NCI-H524 treated with DMSO at 0.1 percent for 48 hours (cell line): Measurements from ENCODE around the gene SETDB1.

ENCODE experiments used
- DNase-seq: peaks from one replicate; lab custom pipeline; 2025; lab: John Stamatoyannopoulos, UW

The SETDB1 gene

DNA sequence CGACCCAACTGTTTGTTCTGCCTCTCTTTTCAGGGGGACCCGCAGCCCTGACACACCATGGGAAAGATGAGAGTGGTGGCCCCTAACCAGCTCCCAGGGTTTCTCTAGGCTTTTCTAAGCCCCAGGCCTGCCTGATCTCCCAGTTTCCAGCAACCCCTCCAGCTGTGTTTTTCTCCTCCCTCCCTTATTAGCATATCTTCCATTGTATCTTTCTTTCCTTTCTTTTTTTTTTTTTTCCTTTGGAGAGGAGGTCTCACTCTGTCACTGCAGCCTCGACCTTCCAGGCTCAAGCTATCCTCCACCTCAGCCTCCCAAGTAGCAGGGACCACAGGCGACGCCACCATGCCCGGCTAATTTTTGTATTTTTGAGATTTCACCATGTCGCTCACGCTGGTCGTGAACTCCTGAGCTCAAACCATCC, 50.2 kb downstream of the SETDB1 start:
- DNase-seq = no peak

GRCh38 chr1:150976879-150977694, 50.9 kb downstream of the SETDB1 start:
- no peak for DNase-seq

DNA sequence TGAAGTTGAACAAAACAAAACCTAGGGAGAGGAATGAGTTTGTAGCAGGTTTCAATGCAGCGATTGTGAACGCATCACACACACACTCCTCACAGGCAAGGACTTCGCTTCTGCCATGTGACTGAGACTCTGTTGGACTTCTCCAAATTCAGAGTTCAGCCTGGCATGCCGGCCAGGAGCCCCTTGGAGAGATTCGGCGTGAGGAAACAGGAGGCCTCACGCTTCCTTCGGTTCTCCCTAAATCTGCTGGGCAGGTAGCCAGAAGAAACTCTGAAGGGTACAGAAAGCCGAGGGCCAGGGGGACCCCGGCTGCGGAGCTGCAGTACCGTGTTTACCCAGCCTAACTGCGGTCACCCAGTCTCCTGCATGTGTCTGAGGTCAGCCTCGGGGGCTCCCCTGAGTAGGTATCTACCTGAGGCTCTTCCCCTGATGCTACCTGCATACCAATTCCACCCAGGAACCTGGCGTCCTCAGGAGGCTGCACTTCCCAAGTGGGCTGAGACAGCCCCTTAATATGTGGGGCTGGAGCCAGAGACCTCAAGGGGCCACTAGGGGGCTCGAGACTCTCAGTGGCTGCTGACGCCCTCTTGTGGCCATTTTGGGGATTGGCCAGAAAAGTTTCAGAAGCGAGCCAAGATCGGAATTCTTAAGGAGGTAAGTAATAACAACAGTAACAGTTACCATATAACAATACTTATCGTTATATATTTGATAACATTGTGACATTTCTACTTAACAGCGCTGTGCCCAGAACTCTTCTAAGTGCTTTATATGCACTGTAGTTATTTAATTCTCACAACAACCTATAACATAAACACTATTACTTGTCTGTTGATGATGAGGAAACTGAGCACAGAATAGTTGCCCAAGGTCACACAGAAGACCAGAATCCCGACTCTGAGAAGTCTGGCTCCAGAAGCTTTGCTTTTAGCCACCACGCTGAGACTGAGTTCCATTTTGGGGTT, 53.2 kb downstream of the SETDB1 start:
- no peak for DNase-seq

- DNase-seq = no peak
These were observed 55.1 kb downstream of the SETDB1 start for GRCh38 chr1:150981177-150981804.

GRCh38 chr1:150981805-150982712, 55.9 kb downstream of the SETDB1 start, which contains the start of gene ANXA9:
Gene ANXA9 (plus strand): TSS chr1:150982292. CDS start chr1:150983106, 814 bp downstream.
- no peak for DNase-seq

GRCh38 chr1:150985179-150985825, 59.1 kb downstream of the SETDB1 start:
- DNase-seq = no peak

DNA sequence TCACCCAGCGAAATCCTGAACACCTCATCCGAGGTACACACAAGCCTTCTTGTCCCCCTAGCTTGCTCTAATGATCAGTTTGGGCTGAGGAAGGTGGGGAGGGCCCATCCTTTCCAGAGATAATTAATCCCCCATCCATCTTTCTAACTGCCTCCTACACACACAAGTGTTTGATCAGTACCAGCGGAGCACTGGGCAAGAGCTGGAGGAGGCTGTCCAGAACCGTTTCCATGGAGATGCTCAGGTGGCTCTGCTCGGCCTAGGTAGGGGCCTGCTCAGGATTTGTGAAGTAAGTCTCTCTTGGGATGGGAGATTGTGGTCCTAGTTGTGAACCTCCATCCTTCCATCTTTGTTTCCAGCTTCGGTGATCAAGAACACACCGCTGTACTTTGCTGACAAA, 61.8 kb downstream of the SETDB1 start:
- no peak for DNase-seq

GRCh38 chr1:150992626-150993025, 66.5 kb downstream of the SETDB1 start:
- DNase-seq = no peak

GRCh38 chr1:150994248-150994647, 68.1 kb downstream of the SETDB1 start:
- DNase-seq = no peak

- DNase-seq = no peak
These were observed 69.3 kb downstream of the SETDB1 start for GRCh38 chr1:150995460-150995859.

DNA sequence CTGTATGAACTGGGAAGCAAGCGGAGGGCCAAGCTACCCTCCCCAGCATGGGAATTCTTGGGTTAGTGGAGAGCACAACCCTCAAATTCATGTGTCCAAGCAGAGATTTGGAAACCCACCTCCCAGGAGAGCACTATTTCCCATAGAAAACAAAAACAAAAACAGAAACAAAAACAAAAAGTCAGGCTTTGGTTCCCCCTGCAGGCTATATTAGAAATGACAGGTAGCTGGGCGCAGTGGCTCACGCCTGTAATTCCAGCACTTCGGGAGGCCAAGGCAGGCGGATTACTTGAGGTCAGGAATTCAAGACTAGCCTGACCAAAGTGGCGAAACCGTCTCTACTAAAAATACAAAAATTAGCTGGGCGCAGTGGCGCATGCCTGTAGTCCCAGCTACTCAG, 69.7 kb downstream of the SETDB1 start:
- no peak for DNase-seq

DNA sequence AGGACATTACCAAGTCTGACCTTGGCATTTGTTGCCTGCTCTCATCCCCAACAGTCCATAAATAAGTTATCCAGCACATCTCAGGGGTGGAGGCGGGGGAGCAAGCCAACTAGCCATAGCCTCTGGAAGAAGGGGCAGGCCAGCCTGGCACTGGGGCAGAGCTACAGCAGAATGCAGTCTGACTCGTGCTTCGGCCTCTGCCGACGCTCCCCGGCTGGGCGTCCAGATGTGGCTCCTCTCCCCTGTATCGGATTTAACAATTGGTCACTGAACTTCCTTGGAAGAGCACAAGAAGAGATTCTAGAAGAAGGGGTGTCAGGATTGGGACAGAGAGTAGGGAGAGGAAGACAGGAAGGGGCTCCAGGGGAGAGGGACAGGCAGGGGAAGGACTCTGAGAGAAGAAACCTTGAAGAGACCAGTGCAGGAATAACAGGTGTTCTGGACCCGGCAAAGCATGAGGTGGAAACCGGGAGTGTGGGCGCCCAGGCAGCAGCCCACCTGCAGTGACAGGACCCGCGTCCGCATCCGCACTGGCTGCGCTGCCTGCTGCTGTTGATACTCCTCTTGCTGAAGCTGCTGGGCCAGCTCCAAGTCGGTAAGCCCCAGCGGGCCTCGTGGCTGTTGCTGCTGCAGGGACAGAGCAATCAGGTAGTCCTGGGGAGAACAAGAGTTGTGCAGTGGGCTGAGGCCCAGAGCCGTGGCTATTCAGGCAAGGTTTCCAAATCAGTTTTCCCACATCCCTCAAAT, 71.1 kb downstream of the SETDB1 start:
- no peak for DNase-seq

DNA sequence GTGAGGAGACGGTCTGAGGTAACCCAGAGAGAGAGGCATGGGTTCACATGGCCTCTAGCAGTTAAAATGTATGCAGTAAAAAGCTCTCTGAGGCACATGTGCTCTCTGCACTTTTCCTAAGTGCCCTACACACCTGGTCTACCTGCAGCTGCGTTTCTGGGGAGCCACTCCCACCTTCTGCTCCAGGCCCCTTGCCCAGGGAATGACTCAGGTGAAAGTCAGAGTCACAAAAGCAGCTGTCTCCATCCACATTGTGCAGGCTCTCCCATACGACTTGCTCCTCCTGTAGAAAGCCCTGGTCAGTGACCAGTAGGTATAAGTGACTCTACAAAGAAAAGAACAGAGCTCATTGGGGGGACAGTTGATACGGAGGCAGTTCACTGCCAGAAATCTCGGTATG, 71.8 kb downstream of the SETDB1 start:
- no peak for DNase-seq

GRCh38 chr1:150999051-150999674, 73.0 kb downstream of the SETDB1 start:
- no peak for DNase-seq

- DNase-seq = no peak
These were observed 73.8 kb downstream of the SETDB1 start for GRCh38 chr1:150999926-151000325.

DNA sequence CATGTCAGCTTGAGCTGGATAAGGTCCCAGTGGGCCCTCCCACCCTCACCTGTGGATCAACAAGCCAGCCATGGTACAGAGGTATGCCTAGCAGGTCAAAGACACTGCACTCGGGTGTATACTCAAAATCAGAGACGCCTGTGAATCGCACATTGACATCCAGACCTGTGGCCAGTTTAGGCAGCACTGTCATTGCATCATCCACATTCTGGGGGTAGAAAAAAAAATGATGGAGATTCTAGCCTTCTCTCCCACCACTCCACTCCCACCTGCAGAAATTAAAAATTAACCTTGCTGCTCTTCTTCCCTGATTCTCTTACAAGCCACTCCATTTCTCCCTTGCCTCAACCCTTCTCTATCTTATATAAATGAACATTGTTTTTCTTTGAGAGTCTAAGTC, 74.2 kb downstream of the SETDB1 start:
- no peak for DNase-seq

GRCh38 chr1:151001602-151002001, 75.4 kb downstream of the SETDB1 start:
- no peak for DNase-seq

GRCh38 chr1:151002051-151002450, 75.9 kb downstream of the SETDB1 start:
- no peak for DNase-seq

- DNase-seq = no peak
These were observed 76.4 kb downstream of the SETDB1 start for GRCh38 chr1:151002611-151003010.

- DNase-seq = no peak
These were observed 77.0 kb downstream of the SETDB1 start for GRCh38 chr1:151003180-151003579.
